GM13977 (cell line): Measurements from ENCODE around the gene ATXN7L1.

Experiments used
- DNase-seq: peaks from one replicate; pipeline ENCODE4 v3.0.0; 2012; ENCODE audit warnings: low spot score
- in situ Hi-C: fragments of 300-500 bp; cut with MboI; formaldehyde crosslinking; loops from one replicate; pipeline ENCODE4 v1.12.0; 2022; ENCODE audit warnings: low sequenced_read_pairs, low pct_unique_long_range_greater_than_20kb, mixed read lengths, inconsistent platforms; ENCODE audit not compliant: unreplicated experiment
- TF ChIP-seq, protein P1 (sequence below): IDR thresholded peaks from 2 replicates; pipeline ENCODE4 v1.5.1; 2012; ENCODE audit warnings: mild to moderate bottlenecking, control low read depth; ENCODE audit not compliant: insufficient read depth; ENCODE audit errors: extremely low read depth, missing control alignments

ATXN7L1 gene

GRCh38 chr7:105905209-105905909, 29.0 kb upstream of the ATXN7L1 start:
- TF ChIP-seq, protein P1, sequence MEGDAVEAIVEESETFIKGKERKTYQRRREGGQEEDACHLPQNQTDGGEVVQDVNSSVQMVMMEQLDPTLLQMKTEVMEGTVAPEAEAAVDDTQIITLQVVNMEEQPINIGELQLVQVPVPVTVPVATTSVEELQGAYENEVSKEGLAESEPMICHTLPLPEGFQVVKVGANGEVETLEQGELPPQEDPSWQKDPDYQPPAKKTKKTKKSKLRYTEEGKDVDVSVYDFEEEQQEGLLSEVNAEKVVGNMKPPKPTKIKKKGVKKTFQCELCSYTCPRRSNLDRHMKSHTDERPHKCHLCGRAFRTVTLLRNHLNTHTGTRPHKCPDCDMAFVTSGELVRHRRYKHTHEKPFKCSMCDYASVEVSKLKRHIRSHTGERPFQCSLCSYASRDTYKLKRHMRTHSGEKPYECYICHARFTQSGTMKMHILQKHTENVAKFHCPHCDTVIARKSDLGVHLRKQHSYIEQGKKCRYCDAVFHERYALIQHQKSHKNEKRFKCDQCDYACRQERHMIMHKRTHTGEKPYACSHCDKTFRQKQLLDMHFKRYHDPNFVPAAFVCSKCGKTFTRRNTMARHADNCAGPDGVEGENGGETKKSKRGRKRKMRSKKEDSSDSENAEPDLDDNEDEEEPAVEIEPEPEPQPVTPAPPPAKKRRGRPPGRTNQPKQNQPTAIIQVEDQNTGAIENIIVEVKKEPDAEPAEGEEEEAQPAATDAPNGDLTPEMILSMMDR, result no peak
- in situ Hi-C loops, result no loop called here
- DNase-seq, result no peak

- in situ Hi-C loops, result no loop called here
- TF ChIP-seq, protein P1, result no peak
- no peak for DNase-seq
Observed at GRCh38 chr7:105904064-105904463, 27.7 kb upstream of the ATXN7L1 start.

DNA sequence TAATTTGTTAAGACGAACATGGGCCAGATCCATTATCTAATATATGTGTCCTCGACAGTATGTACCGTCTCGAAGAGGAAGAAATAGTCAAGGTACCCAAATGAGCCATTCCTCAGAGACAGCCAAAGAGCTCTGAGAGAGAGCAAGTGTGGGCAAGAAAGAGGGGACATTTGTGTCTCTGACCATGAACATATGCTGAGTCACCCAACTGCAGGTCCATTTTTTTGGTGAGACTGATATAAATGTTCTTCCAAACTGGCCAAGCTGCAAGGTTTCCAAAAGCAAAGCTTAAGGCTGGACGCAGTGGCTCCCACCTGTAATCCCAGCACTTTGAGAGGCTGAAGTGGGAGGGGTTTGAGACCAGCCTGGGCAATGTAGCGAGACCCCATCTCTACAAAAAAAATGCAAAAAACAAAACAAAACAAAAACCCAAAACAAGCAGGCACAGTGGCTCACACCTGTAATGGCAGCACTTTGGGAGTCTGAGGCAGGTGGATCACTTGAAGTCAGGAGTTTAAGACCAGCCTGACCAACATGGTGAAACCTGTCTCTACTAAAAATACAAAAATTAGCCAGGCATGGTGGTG, 26.0 kb upstream of the ATXN7L1 start:
- TF ChIP-seq, protein P1, result no peak
- DNase-seq, result no peak
- in situ Hi-C loops, result no loop called here

GRCh38 chr7:105897999-105898398, 21.6 kb upstream of the ATXN7L1 start:
- in situ Hi-C loops, result no loop called here
- TF ChIP-seq, protein P1, result no peak
- no peak for DNase-seq

GRCh38 chr7:105896407-105896911, 20.1 kb upstream of the ATXN7L1 start:
- DNase-seq, result no peak
- TF ChIP-seq, protein P1, result no peak
- in situ Hi-C loops, result no loop called here

- in situ Hi-C loops, result no loop called here
- TF ChIP-seq, protein P1, result no peak
- DNase-seq, result no peak
Observed at GRCh38 chr7:105894131-105894530, 17.7 kb upstream of the ATXN7L1 start.
